ENCODE measurements around the gene CXCL3. TPM values are rescaled to one million over a fixed set of nuclear protein-coding genes. Genes with fewer than 3 reads are reported as not detected.

Gene CXCL3
- total RNA-seq, 4 donors from 2014 or later: 1.0 TPM; not detected in 3

- Histone ChIP-seq H3K9me3 (no peaks in the 10 kb centered on the region), H3K36me3 (no peaks in the 10 kb centered on the region), H3K4me3 (no peak overlapping the region), H3K27me3 (peaks cover 3% of the 10 kb centered on the region), H3K4me1 (peaks cover 3% of the 10 kb centered on the region), H3K27ac (no peak overlapping the region)
- no peak for DNase-seq (ENCODE audit: low spot score in 2 of 2)
- WGBS: 65% methylated on average over 4 of the region's 4 CpGs
- no peak for TF ChIP-seq POLR2AphosphoS5 (IDR thresholded peaks at IDR 0.05)
- TF ChIP-seq CTCF (IDR thresholded peaks at IDR 0.05): no peak
- no peak for TF ChIP-seq EP300 (IDR thresholded peaks at IDR 0.05)
- no peak for TF ChIP-seq POLR2A (IDR thresholded peaks at IDR 0.05)
Measured at GRCh38 chr4:74004668-74005067, 33.8 kb downstream of the CXCL3 start.

- Histone ChIP-seq H3K9me3 (no peaks in the 10 kb centered on the region), H3K27me3 (peaks cover 29% of the 10 kb centered on the region), H3K4me3 (no peak overlapping the region), H3K27ac (no peak overlapping the region), H3K36me3 (no peaks in the 10 kb centered on the region), H3K4me1 (peaks cover 8% of the 10 kb centered on the region)
- WGBS: 89% methylated on average over 6 of the region's 6 CpGs
- DNase-seq (ENCODE audit: low spot score in 2 of 2): no peak
- TF ChIP-seq CTCF (IDR thresholded peaks at IDR 0.05) (no peak), POLR2A (IDR thresholded peaks at IDR 0.05) (no peak), POLR2AphosphoS5 (IDR thresholded peaks at IDR 0.05) (no peak), EP300 (IDR thresholded peaks at IDR 0.05) (no peak)
Measured at GRCh38 chr4:74000301-74000700, 38.2 kb downstream of the CXCL3 start.

- peak within 1 kb of the TSS; percentile 23 for H3K4me3 ChIP-seq
- no peak for TF ChIP-seq EP300 (IDR thresholded peaks at IDR 0.05)
- TF ChIP-seq CTCF (IDR thresholded peaks at IDR 0.05): no peak
- no peak for TF ChIP-seq POLR2A (IDR thresholded peaks at IDR 0.05)
- no peak for TF ChIP-seq POLR2AphosphoS5 (IDR thresholded peaks at IDR 0.05)
- DNase-seq (ENCODE audit: low spot score in 2 of 2): no peak
- no peaks in the 10 kb centered on the region for H3K36me3 ChIP-seq
- H3K4me1 ChIP-seq: peaks cover 8% of the 10 kb centered on the region
- H3K27me3 ChIP-seq: peaks cover 38% of the 10 kb centered on the region
- H3K27ac ChIP-seq: no peak within 1 kb of the TSS
- no peaks in the 10 kb centered on the region for H3K9me3 ChIP-seq
- WGBS: 14% methylated on average over 36 of the region's 46 CpGs
Measured at GRCh38 chr4:73998040-73999011, 40.2 kb downstream of the CXCL3 start, which contains the start of gene CXCL5. Gene CXCL5, minus strand, starts transcription at chr4:73998677. Its CDS starts 96 bp downstream, at chr4:73998581.

- no peak for DNase-seq (ENCODE audit: low spot score in 2 of 2)
- no peaks in the 10 kb centered on the region for H3K4me1 ChIP-seq
- H3K9me3 ChIP-seq: no peaks in the 10 kb centered on the region
- WGBS: 0% methylated on average over 1 of the region's 1 CpG
- TF ChIP-seq CTCF (IDR thresholded peaks at IDR 0.05) (no peak), EP300 (IDR thresholded peaks at IDR 0.05) (no peak), POLR2A (IDR thresholded peaks at IDR 0.05) (no peak), POLR2AphosphoS5 (IDR thresholded peaks at IDR 0.05) (no peak)
- peaks cover 18% of the 10 kb centered on the region for H3K27me3 ChIP-seq
- H3K4me3 ChIP-seq: no peak overlapping the region
- no peak overlapping the region for H3K27ac ChIP-seq
- H3K36me3 ChIP-seq: no peaks in the 10 kb centered on the region
Measured at GRCh38 chr4:73992050-73992449, 46.4 kb downstream of the CXCL3 start.

GRCh38 chr4:73991742-73992000 lies 46.8 kb downstream of the CXCL3 start:
- H3K4me3 ChIP-seq: no peak overlapping the region
- H3K36me3 ChIP-seq: no peaks in the 10 kb centered on the region
- no peaks in the 10 kb centered on the region for H3K4me1 ChIP-seq
- 86% methylated on average over 1 of the region's 1 CpG for WGBS
- no peak for TF ChIP-seq EP300 (IDR thresholded peaks at IDR 0.05)
- TF ChIP-seq POLR2A (IDR thresholded peaks at IDR 0.05): no peak
- no peak for TF ChIP-seq CTCF (IDR thresholded peaks at IDR 0.05)
- no peak for TF ChIP-seq POLR2AphosphoS5 (IDR thresholded peaks at IDR 0.05)
- H3K27me3 ChIP-seq: peaks cover 14% of the 10 kb centered on the region
- H3K9me3 ChIP-seq: no peaks in the 10 kb centered on the region
- DNase-seq (ENCODE audit: low spot score in 2 of 2): no peak
- no peak overlapping the region for H3K27ac ChIP-seq
